B cell (primary cell): ENCODE results near the gene PRKACG. TPM values are rescaled to one million over a fixed set of nuclear protein-coding genes. Genes with fewer than 3 reads are reported as not detected.

Source experiments
- ATAC-seq: fragments of 200-7000 bp; cut with Tn5 transposase; one replicate; pipeline ENCODE4 v1.10.0; 2021; ENCODE audit warnings: low read depth, mild to moderate bottlenecking, moderate number of reproducible peaks, moderate library complexity
- CTCF ChIA-PET: fragments of 350-600 bp; sonication (Branson Sonifier 250); formaldehyde crosslinking; loops from one replicate; lab custom pipeline; 2021; ENCODE audit warnings: antibody characterized with exemption, inconsistent platforms; lab: Charles Lee
- POLR2A ChIA-PET: fragments of 350-600 bp; sonication (Branson Sonifier 250); formaldehyde crosslinking; loops from one replicate; lab custom pipeline; 2021; ENCODE audit warnings: antibody characterized with exemption; lab: Charles Lee
- DNase-seq: peaks from one replicate; pipeline ENCODE4 v3.0.0; 2013
- H2AFZ ChIP-seq: 2 replicates; pipeline ENCODE4 v1.6.1; 2012; ENCODE audit warnings: mild to moderate bottlenecking, low read depth, low read length; ENCODE audit not compliant: insufficient read depth, poor library complexity, severe bottlenecking
- H3K27ac ChIP-seq, 2 donors: 1 replicate in 1 of 2; 2 replicates in 1 of 2; pipeline ENCODE4 v1.5.1; 2012 to 2013; ENCODE audit warnings: low read length in 2 of 2, mild to moderate bottlenecking in 2 of 2, moderate library complexity in 1 of 2
- H3K27me3 ChIP-seq, 4 experiments: fragments of 200-600 bp in 1 of 4; sonication (generic) in 1 of 4; replicated peaks in 1 of 4; 1 replicate in 2 of 4; 2 replicates in 2 of 4; pipeline versions ENCODE4 v1.6.1 to v1.7.0; 2013 to 2016; ENCODE audit warnings: low read length in 3 of 4, mild to moderate bottlenecking in 2 of 4, mixed read lengths in 1 of 4, moderate library complexity in 1 of 4; ENCODE audit not compliant: insufficient read depth in 4 of 4, control insufficient read depth in 3 of 4; ENCODE audit errors: control extremely low read depth in 1 of 4
- H3K36me3 ChIP-seq, 2 experiments: replicated peaks in 1 of 2; 1 replicate in 1 of 2; 2 replicates in 1 of 2; pipeline versions ENCODE4 v1.6.1 to v1.7.1; 2013; ENCODE audit warnings: low read length in 1 of 2; ENCODE audit not compliant: insufficient read depth in 2 of 2, control insufficient read depth in 1 of 2; ENCODE audit errors: control extremely low read depth in 1 of 2, extremely low read depth in 1 of 2
- H3K4me1 ChIP-seq, 2 donors: fragments of 200-600 bp in 1 of 2; sonication (generic) in 1 of 2; 1 replicate in 1 of 2; 2 replicates in 1 of 2; pipeline versions ENCODE4 v1.5.1 to v1.6.1; 2013 to 2017; ENCODE audit warnings: low read length in 2 of 2; ENCODE audit not compliant: control insufficient read depth in 2 of 2, insufficient read depth in 2 of 2
- H3K4me2 ChIP-seq: replicated peaks from 2 replicates; pipeline ENCODE3; 2012; ENCODE audit warnings: mild to moderate bottlenecking, low read depth, low read length; ENCODE audit not compliant: poor library complexity, severe bottlenecking
- H3K4me3 ChIP-seq, 5 experiments: fragments of 200-600 bp in 1 of 5; sonication (generic) in 1 of 5; 1 replicate in 3 of 5; 2 replicates in 2 of 5; pipeline versions ENCODE4 v1.5.1 to v1.7.0; 2011 to 2016; ENCODE audit warnings: low read length in 4 of 5, mild to moderate bottlenecking in 4 of 5, low read depth in 2 of 5, control low read depth in 1 of 5, moderate library complexity in 1 of 5; ENCODE audit not compliant: insufficient read depth in 1 of 5; ENCODE audit errors: control extremely low read depth in 1 of 5, extremely low read depth in 1 of 5
- H3K79me2 ChIP-seq: fragments of 200-600 bp; sonication (generic); one replicate; pipeline ENCODE4 v1.6.0; 2016; ENCODE audit warnings: low read length; ENCODE audit not compliant: control insufficient read depth, insufficient read depth
- H3K9ac ChIP-seq: fragments of 200-600 bp; sonication (generic); 2 replicates; pipeline ENCODE4 v1.6.1; 2017; ENCODE audit warnings: mild to moderate bottlenecking, low read length, moderate library complexity
- H3K9me3 ChIP-seq, 3 donors: one replicate each; pipeline versions ENCODE4 v1.6.1 to v1.7.1; 2013; ENCODE audit warnings: low read length in 2 of 3; ENCODE audit not compliant: control insufficient read depth in 2 of 3, insufficient read depth in 1 of 3; ENCODE audit errors: control extremely low read depth in 1 of 3
- H4K20me1 ChIP-seq: 2 replicates; pipeline ENCODE4 v1.6.0; 2012; ENCODE audit warnings: mild to moderate bottlenecking, low read length; ENCODE audit not compliant: insufficient read depth, control insufficient read depth, poor library complexity, severe bottlenecking
- H3K27ac Mint-ChIP-seq: one replicate; pipeline ENCODE4 v1.8.0; 2021; ENCODE audit warnings: mixed read lengths
- H3K27me3 Mint-ChIP-seq: one replicate; pipeline ENCODE4 v1.8.0; 2021; ENCODE audit warnings: mixed read lengths
- H3K4me1 Mint-ChIP-seq: one replicate; pipeline ENCODE4 v1.8.0; 2021; ENCODE audit warnings: mixed read lengths
- H3K4me3 Mint-ChIP-seq: one replicate; pipeline ENCODE4 v1.8.0; 2021; ENCODE audit warnings: mixed read lengths
- H3K9me3 Mint-ChIP-seq: one replicate; pipeline ENCODE4 v1.8.0; 2022; ENCODE audit warnings: mixed read lengths; ENCODE audit not compliant: insufficient read depth
- CTCF ChIP-seq: fragments of 200-600 bp; IDR thresholded peaks from one replicate; pipeline ENCODE4 v1.8.0; 2022; ENCODE audit warnings: antibody characterized with exemption, mild to moderate bottlenecking
- EZH2 ChIP-seq: IDR thresholded peaks from 2 replicates; pipeline ENCODE4 v1.6.1; 2012; ENCODE audit warnings: borderline replicate concordance, low read depth, mild to moderate bottlenecking, moderate library complexity, low read length; ENCODE audit not compliant: insufficient read depth, poor library complexity, severe bottlenecking
- WGBS: methylation state at CpG from one replicate; pipeline ENCODE4 v1.1.5; 2013; ENCODE audit warnings: missing lambda C conversion rate; ENCODE audit not compliant: insufficient coverage; 5-methylcytosine and 5-hydroxymethylcytosine counted together
- intact Hi-C: fragments of 100-400 bp; cut with micrococcal nuclease; formaldehyde crosslinking; loops from one replicate; pipeline ENCODE4 v1.10.0; 2022
- polyA plus RNA-seq: library from polyadenylated mRNA; depleted of rRNA; stranded (reverse); fragments of >200 nt; gene quantifications from 2 replicates; pipeline ENCODE4 v1.2.3, GENCODE V29; 2012
- total RNA-seq, 2 donors: library from RNA; stranded (reverse); fragments of 120-200 nt in 1 of 2; gene quantifications; 1 replicate in 1 of 2; 2 replicates in 1 of 2; pipeline versions ENCODE4 v1.2.3 to v1.2.4, GENCODE V29; 2013 to 2022

PRKACG gene
- total and polyA plus RNA-seq, 2 donors (not counting 1 experiment from before 2014, with no cell fraction given) = not detected

DNA sequence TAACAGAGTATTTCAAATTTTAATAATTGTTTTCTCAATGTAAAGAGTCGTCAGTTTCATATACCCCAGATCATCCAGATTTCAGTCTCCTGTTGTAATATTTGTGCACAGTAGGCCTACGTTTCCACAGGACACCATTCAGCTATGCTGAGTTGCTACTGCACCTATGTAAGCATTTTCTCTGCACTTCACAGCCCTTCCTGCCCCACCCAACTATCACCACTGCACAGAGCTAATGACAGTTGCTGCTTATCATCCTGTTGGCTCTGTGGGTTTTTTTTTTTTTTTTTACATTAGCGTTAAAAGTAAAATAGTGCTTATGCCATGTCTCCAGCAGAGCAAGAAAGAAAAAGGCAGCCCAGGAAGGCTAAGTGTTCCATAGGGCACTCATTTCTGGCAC lies 5.9 kb upstream of the PRKACG start:
- intact Hi-C loops = loop anchor here (10.0 kb wide), 1 partner anchor 335 kb away; no protein-coding TSS in a partner anchor
- DNase-seq (no peak), ATAC-seq (no peak)
- POLR2A ChIA-PET = no interaction called here
- Histone ChIP-seq H3K36me3 (no peaks in the 10 kb centered on the region), H3K27me3 (no peaks in the 10 kb centered on the region), H4K20me1 (no peaks in the 10 kb centered on the region), H3K9ac (no peak overlapping the region), H3K9me3 (no peaks in the 10 kb centered on the region), H3K4me1 (peaks cover 4 to 6% of the 10 kb centered on the region in 2 donors), H3K4me3 (no peak overlapping the region), H3K4me2 (no peak overlapping the region), H3K79me2 (no peaks in the 10 kb centered on the region), H3K27ac (no peak overlapping the region), H2AFZ (no peak overlapping the region)
- no peaks in the 10 kb centered on the region for H3K27me3 Mint-ChIP-seq
- CTCF ChIA-PET = interaction anchor here (1.2 kb wide), 1 partner anchor 10 kb away, joined by 6 read pairs; no protein-coding TSS in a partner anchor
- H3K9me3 Mint-ChIP-seq = no peaks in the 10 kb centered on the region
- peaks cover 5% of the 10 kb centered on the region for H3K4me1 Mint-ChIP-seq
- 14% methylated on average over 1 of the region's 3 CpGs for WGBS
- H3K4me3 Mint-ChIP-seq = no peak overlapping the region
- no peak overlapping the region for H3K27ac Mint-ChIP-seq
- TF ChIP-seq EZH2 (no peak), CTCF (no peak)

GRCh38 chr9:69018737-69019136 lies 4.8 kb upstream of the PRKACG start:
- Histone ChIP-seq H3K4me2 (no peak overlapping the region), H4K20me1 (no peaks in the 10 kb centered on the region), H2AFZ (no peak overlapping the region), H3K9me3 (no peaks in the 10 kb centered on the region), H3K79me2 (no peaks in the 10 kb centered on the region), H3K27ac (no peak overlapping the region), H3K4me1 (peaks cover 4 to 6% of the 10 kb centered on the region in 2 donors), H3K27me3 (no peaks in the 10 kb centered on the region), H3K36me3 (no peaks in the 10 kb centered on the region), H3K4me3 (no peak overlapping the region), H3K9ac (no peak overlapping the region)
- DNase-seq = no peak
- Mint-ChIP-seq H3K27me3 (no peaks in the 10 kb centered on the region), H3K4me1 (peaks cover 5% of the 10 kb centered on the region), H3K9me3 (no peaks in the 10 kb centered on the region), H3K4me3 (no peak overlapping the region), H3K27ac (no peak overlapping the region)
- ChIA-PET CTCF (interaction anchor here (0.9 kb wide), 1 partner anchor 16 kb away, joined by 3 read pairs; the partner anchor contains the start of gene FXN), POLR2A (no interaction called here)
- intact Hi-C loops = no loop called here
- TF ChIP-seq EZH2 (no peak), CTCF (no peak)
- ATAC-seq = no peak
- WGBS = no CpG with 5 or more reads among the region's 5 CpGs
